Keratinocyte (primary cell): ENCODE results near the gene ZNF239.

Source experiments
- CTCF ChIP-seq, 3 experiments: IDR thresholded peaks in 1 of 3; conservative IDR thresholded peaks in 1 of 3; optimal IDR thresholded peaks in 1 of 3; 2 replicates in 2 of 3; 3 replicates in 1 of 3; pipeline versions ENCODE3 to v1.5.1; 2011; ENCODE audit warnings: low read length in 3 of 3, mild to moderate bottlenecking in 3 of 3, moderate library complexity in 2 of 3, control low read depth in 1 of 3, inconsistent platforms in 1 of 3; ENCODE audit not compliant: insufficient read depth in 2 of 3; ENCODE audit errors: extremely low read depth in 1 of 3
- EZH2 ChIP-seq: IDR thresholded peaks from one replicate; pipeline ENCODE4 v1.6.1; 2012; ENCODE audit warnings: inconsistent platforms, mild to moderate bottlenecking, low read length, moderate library complexity

- no peak for TF ChIP-seq CTCF (optimal IDR thresholded peaks at IDR 0.05 in 1 of 3, IDR thresholded peaks at IDR 0.05 in 1 of 3, conservative IDR thresholded peaks at IDR 0.05 in 1 of 3; ENCODE audit: extremely low read depth in 1 of 3, insufficient read depth in 2 of 3, low read length in 3 of 3)
- no peak for TF ChIP-seq EZH2
Observed at GRCh38 chr10:43598446-43598845, 24.0 kb upstream of the ZNF239 start.
